ENCODE measurements around the gene FRMD4B. TPM values are rescaled to one million over a fixed set of nuclear protein-coding genes. Genes with fewer than 3 reads are reported as not detected.
A peak's percentile ranks its signal among the peaks of the same experiment; 100 is the strongest.

FRMD4B gene
- total and polyA plus RNA-seq, 2 experiments from 2014 or later: 6.4 to 12.8 TPM

- Histone ChIP-seq H4K20me1 (replicated peaks; ENCODE audit: insufficient read depth) (no peaks in the 10 kb centered on the region), H3K4me1 (ENCODE audit: insufficient read depth) (peaks cover 18% of the 10 kb centered on the region; the same call in 1 of the 2 replicates), H3F3A (replicated peaks; ENCODE audit: low read depth) (no peaks in the 10 kb centered on the region), H3K9me2 (ENCODE audit: insufficient read depth) (no peaks in the 10 kb centered on the region), H2AFZ (no peak overlapping the region), H3K4me2 (peak overlapping the region; percentile 2), H3K27me3 (ENCODE audit: insufficient read depth) (no peaks in the 10 kb centered on the region), H3K27ac (ENCODE audit: low read depth) (0 out of 2 replicates have a peak overlapping the region, but pooled peaks have one; percentile 30), H3K36me3 (ENCODE audit: insufficient read depth) (no peaks in the 10 kb centered on the region), H3K79me2 (replicated peaks; ENCODE audit: insufficient read depth) (no peaks in the 10 kb centered on the region), H3K4me3 (no peak overlapping the region)
- TF ChIP-seq, protein P1, sequence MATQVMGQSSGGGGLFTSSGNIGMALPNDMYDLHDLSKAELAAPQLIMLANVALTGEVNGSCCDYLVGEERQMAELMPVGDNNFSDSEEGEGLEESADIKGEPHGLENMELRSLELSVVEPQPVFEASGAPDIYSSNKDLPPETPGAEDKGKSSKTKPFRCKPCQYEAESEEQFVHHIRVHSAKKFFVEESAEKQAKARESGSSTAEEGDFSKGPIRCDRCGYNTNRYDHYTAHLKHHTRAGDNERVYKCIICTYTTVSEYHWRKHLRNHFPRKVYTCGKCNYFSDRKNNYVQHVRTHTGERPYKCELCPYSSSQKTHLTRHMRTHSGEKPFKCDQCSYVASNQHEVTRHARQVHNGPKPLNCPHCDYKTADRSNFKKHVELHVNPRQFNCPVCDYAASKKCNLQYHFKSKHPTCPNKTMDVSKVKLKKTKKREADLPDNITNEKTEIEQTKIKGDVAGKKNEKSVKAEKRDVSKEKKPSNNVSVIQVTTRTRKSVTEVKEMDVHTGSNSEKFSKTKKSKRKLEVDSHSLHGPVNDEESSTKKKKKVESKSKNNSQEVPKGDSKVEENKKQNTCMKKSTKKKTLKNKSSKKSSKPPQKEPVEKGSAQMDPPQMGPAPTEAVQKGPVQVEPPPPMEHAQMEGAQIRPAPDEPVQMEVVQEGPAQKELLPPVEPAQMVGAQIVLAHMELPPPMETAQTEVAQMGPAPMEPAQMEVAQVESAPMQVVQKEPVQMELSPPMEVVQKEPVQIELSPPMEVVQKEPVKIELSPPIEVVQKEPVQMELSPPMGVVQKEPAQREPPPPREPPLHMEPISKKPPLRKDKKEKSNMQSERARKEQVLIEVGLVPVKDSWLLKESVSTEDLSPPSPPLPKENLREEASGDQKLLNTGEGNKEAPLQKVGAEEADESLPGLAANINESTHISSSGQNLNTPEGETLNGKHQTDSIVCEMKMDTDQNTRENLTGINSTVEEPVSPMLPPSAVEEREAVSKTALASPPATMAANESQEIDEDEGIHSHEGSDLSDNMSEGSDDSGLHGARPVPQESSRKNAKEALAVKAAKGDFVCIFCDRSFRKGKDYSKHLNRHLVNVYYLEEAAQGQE (IDR thresholded peaks at IDR 0.05; ENCODE audit: unreplicated experiment): no peak
- TF ChIP-seq NANOG (IDR thresholded peaks at IDR 0.05; ENCODE audit: borderline replicate concordance): no peak
- TF ChIP-seq, protein P2, sequence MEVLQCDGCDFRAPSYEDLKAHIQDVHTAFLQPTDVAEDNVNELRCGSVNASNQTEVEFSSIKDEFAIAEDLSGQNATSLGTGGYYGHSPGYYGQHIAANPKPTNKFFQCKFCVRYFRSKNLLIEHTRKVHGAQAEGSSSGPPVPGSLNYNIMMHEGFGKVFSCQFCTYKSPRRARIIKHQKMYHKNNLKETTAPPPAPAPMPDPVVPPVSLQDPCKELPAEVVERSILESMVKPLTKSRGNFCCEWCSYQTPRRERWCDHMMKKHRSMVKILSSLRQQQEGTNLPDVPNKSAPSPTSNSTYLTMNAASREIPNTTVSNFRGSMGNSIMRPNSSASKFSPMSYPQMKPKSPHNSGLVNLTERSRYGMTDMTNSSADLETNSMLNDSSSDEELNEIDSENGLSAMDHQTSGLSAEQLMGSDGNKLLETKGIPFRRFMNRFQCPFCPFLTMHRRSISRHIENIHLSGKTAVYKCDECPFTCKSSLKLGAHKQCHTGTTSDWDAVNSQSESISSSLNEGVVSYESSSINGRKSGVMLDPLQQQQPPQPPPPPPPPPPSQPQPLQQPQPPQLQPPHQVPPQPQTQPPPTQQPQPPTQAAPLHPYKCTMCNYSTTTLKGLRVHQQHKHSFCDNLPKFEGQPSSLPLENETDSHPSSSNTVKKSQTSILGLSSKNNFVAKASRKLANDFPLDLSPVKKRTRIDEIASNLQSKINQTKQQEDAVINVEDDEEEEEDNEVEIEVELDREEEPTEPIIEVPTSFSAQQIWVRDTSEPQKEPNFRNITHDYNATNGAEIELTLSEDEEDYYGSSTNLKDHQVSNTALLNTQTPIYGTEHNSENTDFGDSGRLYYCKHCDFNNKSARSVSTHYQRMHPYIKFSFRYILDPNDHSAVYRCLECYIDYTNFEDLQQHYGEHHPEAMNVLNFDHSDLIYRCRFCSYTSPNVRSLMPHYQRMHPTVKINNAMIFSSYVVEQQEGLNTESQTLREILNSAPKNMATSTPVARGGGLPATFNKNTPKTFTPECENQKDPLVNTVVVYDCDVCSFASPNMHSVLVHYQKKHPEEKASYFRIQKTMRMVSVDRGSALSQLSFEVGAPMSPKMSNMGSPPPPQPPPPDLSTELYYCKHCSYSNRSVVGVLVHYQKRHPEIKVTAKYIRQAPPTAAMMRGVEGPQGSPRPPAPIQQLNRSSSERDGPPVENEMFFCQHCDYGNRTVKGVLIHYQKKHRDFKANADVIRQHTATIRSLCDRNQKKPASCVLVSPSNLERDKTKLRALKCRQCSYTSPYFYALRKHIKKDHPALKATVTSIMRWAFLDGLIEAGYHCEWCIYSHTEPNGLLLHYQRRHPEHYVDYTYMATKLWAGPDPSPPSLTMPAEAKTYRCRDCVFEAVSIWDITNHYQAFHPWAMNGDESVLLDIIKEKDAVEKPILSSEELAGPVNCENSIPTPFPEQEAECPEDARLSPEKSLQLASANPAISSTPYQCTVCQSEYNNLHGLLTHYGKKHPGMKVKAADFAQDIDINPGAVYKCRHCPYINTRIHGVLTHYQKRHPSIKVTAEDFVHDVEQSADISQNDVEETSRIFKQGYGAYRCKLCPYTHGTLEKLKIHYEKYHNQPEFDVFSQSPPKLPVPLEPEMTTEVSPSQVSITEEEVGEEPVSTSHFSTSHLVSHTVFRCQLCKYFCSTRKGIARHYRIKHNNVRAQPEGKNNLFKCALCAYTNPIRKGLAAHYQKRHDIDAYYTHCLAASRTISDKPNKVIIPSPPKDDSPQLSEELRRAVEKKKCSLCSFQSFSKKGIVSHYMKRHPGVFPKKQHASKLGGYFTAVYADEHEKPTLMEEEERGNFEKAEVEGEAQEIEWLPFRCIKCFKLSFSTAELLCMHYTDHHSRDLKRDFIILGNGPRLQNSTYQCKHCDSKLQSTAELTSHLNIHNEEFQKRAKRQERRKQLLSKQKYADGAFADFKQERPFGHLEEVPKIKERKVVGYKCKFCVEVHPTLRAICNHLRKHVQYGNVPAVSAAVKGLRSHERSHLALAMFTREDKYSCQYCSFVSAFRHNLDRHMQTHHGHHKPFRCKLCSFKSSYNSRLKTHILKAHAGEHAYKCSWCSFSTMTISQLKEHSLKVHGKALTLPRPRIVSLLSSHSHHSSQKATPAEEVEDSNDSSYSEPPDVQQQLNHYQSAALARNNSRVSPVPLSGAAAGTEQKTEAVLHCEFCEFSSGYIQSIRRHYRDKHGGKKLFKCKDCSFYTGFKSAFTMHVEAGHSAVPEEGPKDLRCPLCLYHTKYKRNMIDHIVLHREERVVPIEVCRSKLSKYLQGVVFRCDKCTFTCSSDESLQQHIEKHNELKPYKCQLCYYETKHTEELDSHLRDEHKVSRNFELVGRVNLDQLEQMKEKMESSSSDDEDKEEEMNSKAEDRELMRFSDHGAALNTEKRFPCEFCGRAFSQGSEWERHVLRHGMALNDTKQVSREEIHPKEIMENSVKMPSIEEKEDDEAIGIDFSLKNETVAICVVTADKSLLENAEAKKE (CRISPR knock-in tag; IDR thresholded peaks at IDR 0.05): peak; percentile 93
- no peak for TF ChIP-seq POLR2AphosphoS5 (IDR thresholded peaks at IDR 0.05; ENCODE audit: low read depth)
- Mint-ChIP-seq H3K4me1 (peaks cover 18% of the 10 kb centered on the region), H3K4me3 (no peak overlapping the region; the same call in 2 of the 3 replicates), H3K27ac (peak overlapping the region; percentile 32; the same call in 1 of the 2 replicates), H3K9me3 (no peaks in the 10 kb centered on the region), H3K27me3 (ENCODE audit: insufficient read depth, low read depth, poor library complexity) (peaks cover 6% of the 10 kb centered on the region), H3K36me3 (ENCODE audit: low read depth) (peaks cover 22% of the 10 kb centered on the region; the same call in 2 of the 3 replicates)
- peak; percentile 70 for ATAC-seq
- DNase-seq (ENCODE audit: low spot score): no peak
Observed at GRCh38 chr3:69181592-69182211, 204.2 kb downstream of the FRMD4B start.
